Measurements from ENCODE around the gene CCSER2.

- TF ChIP-seq, protein P1, sequence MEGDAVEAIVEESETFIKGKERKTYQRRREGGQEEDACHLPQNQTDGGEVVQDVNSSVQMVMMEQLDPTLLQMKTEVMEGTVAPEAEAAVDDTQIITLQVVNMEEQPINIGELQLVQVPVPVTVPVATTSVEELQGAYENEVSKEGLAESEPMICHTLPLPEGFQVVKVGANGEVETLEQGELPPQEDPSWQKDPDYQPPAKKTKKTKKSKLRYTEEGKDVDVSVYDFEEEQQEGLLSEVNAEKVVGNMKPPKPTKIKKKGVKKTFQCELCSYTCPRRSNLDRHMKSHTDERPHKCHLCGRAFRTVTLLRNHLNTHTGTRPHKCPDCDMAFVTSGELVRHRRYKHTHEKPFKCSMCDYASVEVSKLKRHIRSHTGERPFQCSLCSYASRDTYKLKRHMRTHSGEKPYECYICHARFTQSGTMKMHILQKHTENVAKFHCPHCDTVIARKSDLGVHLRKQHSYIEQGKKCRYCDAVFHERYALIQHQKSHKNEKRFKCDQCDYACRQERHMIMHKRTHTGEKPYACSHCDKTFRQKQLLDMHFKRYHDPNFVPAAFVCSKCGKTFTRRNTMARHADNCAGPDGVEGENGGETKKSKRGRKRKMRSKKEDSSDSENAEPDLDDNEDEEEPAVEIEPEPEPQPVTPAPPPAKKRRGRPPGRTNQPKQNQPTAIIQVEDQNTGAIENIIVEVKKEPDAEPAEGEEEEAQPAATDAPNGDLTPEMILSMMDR (IDR thresholded peaks at IDR 0.05) = no peak
- TF ChIP-seq PHF8 (IDR thresholded peaks at IDR 0.05; ENCODE audit: borderline replicate concordance, low read depth) (no peak), HDAC2 (IDR thresholded peaks at IDR 0.05) (no peak), EP300 (IDR thresholded peaks at IDR 0.05) (no peak), JUNB (IDR thresholded peaks at IDR 0.05) (no peak), ZNF302 (CRISPR knock-in tag; IDR thresholded peaks at IDR 0.05) (no peak), TFCP2L1 (CRISPR knock-in tag; IDR thresholded peaks at IDR 0.05) (no peak)
Measured at GRCh38 chr10:84317174-84317573, 11.2 kb upstream of the CCSER2 start.

Data from A549 (cell line).